ENCODE results near the gene IGFBP4.
"Not testable (repeated sequence)": the region's sequence is repeated elsewhere in the genome, so short reads cannot be mapped to it uniquely, and the experiment has no call there.

The IGFBP4 gene

DNA sequence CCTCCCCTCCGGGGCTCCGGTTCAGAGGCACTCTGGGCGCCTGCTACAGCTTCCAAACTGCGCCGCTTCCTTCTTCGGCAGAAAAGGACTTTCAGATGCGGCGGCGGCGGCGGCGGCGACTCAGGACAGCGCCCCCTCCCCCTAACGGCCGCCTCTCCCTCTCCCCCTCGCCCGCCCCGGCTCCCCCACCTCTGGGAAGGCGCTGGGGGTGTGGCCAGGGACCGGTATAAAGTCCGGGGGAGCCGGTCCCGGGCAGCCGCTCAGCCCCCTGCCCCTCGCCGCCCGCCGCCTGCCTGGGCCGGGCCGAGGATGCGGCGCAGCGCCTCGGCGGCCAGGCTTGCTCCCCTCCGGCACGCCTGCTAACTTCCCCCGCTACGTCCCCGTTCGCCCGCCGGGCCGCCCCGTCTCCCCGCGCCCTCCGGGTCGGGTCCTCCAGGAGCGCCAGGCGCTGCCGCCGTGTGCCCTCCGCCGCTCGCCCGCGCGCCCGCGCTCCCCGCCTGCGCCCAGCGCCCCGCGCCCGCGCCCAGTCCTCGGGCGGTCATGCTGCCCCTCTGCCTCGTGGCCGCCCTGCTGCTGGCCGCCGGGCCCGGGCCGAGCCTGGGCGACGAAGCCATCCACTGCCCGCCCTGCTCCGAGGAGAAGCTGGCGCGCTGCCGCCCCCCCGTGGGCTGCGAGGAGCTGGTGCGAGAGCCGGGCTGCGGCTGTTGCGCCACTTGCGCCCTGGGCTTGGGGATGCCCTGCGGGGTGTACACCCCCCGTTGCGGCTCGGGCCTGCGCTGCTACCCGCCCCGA, at the start of gene IGFBP4:
TSS of gene IGFBP4 (plus strand) at position 255 of the 792 bp plus-strand sequence. CDS start at position 541, 286 bp downstream.
- Histone ChIP-seq H3K27ac (peak within 1 kb of the TSS; percentile 94 to 97), H3K4me3 (peak within 1 kb of the TSS; percentile 83)
- peak; percentile 22 for TF ChIP-seq CTCF (IDR thresholded peaks at IDR 0.05)
- no peak for DNase-seq (ENCODE audit: low spot score)

GRCh38 chr17:40399185-40399584, 44.1 kb upstream of the IGFBP4 start:
- H3K4me3 ChIP-seq = no peak overlapping the region
- peak; percentile 37 for TF ChIP-seq CTCF (IDR thresholded peaks at IDR 0.05)
- DNase-seq (ENCODE audit: low spot score) = no peak
- no peak overlapping the region for H3K27ac ChIP-seq

DNA sequence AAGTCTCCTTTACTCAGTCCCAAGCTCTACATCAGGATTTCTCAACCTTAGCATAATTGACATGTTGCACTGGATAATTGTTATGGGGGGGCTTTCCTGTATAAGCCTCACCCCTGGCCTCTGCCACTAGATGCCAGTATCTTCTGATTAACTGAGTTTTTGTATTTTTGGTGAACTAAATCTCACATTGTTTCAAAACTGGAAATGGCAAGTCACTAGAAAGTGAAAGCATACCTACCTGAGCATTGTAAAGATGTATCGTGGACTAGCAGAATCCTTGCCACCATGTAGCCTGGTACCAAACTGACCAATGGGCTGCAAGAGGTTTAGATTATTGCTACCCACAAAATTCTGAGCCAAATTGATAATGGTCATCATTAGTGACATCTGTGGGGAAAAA, 40.6 kb upstream of the IGFBP4 start:
- H3K4me3 ChIP-seq = no peak overlapping the region
- no peak for DNase-seq (ENCODE audit: low spot score)
- no peak for TF ChIP-seq CTCF (IDR thresholded peaks at IDR 0.05)
- H3K27ac ChIP-seq = no peak overlapping the region

DNA sequence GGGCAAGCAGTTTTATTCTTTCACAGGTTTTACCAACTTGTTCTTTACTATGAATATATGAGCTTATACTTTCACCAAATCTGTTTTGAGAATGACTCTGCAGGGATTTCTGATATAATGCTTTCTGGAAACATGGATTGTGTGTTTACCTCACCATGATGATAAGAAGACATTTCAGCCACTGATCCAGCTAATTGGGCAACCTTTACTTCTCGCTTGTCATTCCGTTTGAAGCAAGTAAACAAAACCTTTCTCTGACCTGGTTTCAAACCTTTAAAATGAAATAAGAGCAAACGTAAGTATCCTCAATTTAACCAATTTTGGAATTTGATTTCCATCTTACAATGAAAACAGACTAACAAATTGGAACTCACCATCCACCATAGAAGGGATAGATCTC, 39.2 kb upstream of the IGFBP4 start:
- Histone ChIP-seq H3K27ac (no peak overlapping the region), H3K4me3 (no peak overlapping the region)
- no peak for DNase-seq (ENCODE audit: low spot score)
- no peak for TF ChIP-seq CTCF (IDR thresholded peaks at IDR 0.05)

DNA sequence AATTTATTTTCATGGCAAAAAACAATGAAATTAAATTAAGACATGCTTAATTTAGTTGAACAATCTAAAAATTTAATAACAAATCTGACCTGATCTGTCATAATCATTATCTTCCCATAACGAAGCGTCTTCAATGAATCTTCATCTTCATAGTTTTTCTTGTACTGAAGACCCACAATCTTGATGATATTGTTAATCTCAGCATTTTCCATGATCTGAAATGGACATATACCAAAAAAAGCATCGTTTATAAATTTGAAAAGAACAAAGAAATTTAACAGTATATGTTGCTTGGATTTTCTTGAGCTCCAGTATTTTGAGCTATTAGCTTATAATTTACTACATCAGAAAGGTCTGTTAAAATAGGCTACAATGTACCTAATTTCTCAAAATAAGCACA, 35.8 kb upstream of the IGFBP4 start:
- no peak for TF ChIP-seq CTCF (IDR thresholded peaks at IDR 0.05)

GRCh38 chr17:40409540-40409939, 33.7 kb upstream of the IGFBP4 start:
- not testable (repeated sequence) for H3K27ac ChIP-seq; H3K4me3 ChIP-seq; DNase-seq (ENCODE audit: low spot score)

More for the DNA sequence above, 35.8 kb upstream of the IGFBP4 start:
- no peak overlapping the region for H3K4me3 ChIP-seq
- DNase-seq (ENCODE audit: low spot score) = no peak
- H3K27ac ChIP-seq = no peak overlapping the region

DNA sequence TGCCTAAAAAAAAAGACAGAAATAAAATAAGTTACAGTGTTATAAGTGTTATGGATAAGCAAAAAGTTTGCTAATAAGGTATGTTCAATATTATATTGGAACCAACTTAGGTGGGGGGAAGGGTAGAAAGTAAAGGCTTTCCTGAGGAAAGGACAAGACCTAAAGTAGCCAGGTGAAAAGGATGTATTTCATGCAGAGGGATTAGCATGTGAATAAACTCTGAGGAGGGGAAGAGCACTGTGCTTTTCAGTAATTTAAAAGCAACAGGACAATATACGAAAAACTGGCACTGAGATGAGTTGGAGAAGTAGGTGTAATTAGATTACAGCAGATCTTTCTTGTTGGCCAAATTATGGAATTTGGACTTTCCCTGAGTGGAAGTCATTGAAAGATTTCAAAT, 33.2 kb upstream of the IGFBP4 start:
- H3K27ac ChIP-seq = no peak overlapping the region
- no peak for TF ChIP-seq CTCF (IDR thresholded peaks at IDR 0.05)
- H3K4me3 ChIP-seq = no peak overlapping the region
- no peak for DNase-seq (ENCODE audit: low spot score)

Data from coronary artery (tissue), 2 donors.